ENCODE data around the gene LINGO1.

The LINGO1 gene

DNA sequence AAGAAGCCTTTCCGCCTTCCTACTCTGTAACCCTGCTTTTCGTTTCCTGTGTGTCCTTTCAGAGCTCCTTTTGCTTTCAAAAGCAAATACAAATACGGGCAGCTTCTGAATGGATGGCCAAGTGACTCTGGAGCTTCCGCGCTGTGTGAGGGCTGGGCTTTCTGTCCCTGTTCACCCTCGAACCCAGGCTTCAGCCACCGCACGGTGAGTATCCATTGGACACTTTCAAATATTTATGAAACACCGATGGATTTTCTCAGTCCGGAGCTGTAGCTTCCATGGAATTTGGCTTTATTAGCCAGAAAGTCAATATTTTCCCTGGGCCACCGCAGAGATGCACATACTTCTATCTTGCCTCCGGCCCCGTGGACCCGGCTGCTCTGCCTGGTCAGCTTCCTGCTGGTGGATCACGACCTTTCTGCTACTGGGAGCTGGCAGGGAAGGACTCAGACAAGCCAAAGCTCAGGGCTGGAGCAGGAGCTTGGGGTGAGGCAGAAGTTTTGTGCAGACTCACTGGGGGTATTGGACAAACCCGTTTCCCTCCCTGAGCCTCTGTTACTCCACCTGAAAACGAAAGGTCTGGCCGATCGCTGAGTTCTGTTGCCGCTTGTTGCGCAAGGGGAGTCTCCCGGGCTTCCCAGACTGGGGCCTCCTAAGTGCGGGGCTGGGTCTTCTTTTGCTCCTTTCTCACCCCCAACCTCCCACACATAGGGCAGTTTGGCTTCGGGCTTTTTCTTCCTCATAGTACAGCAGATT, 63.6 kb downstream of the LINGO1 start:
- DNase-seq, result no peak

- DNase-seq, result no peak
Measured at GRCh38 chr15:77568014-77568972, 64.4 kb downstream of the LINGO1 start.

DNA sequence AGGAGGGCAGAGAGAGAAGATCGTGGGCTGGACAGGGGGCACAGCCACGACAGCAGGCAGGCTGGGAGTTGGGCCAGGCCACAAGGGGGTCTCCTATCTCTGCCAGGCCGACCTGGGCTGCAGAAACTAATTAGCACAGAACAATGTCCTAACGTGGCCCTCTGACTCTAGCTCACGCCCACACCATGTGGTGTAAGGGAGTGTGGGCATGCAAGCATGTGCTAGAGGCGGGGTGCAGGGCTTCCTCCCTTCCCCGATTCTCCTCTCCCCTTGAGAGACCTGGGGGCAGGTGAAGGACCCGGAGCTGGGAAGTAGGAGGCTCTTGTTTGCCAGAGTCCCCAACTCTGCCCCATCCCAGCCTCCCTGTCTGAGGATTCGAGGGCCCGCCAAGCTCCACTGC, 65.5 kb downstream of the LINGO1 start:
- DNase-seq, result no peak

DNA sequence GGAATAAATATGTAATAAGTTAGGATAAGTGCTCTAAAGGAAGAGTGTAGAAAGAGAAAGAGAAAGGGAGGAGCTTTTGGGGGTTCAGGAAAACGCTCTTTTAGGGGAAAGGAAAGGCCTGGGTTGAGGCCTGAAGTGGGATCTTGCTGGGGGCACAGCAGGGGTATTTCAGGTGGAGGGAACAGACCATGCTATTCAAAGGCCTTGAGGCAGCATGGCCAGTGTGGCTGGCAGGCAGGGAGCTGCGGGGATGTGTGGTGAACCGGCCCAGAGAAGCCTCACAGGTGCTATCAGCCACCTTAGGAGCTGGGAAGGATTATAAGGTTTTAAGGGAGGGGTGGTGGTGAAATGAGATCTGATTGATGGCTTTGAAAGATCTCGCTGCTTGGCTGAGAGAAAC, 66.6 kb downstream of the LINGO1 start:
- DNase-seq, result no peak

DNA sequence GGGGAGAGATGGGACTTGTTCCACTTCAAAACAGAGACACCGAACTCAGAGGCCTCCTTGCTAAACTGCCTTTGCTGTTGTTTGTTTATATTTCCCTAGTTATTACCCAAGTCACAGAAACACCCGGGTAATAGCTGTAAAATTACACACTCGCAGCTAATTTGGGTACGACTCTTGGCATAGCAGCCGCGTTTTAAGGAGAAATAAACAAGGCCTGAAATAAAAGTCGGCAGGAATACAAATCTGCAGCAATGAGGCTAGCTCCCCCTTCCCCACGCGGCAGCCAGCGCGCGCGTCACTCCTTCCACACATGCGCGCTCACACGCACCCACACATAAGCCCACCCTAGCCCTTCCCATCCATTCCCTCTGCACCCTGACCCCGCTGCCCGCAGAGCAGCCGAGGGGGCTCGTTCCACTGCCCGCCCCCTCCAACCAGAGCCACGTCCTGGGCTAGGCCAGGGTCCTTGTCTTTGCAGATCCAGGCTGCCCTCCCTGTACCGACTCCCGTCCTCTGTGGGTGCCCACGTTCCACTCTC, 67.3 kb downstream of the LINGO1 start:
- no peak for DNase-seq

- no peak for DNase-seq
Measured at GRCh38 chr15:77564938-77565337, 67.8 kb downstream of the LINGO1 start.

GRCh38 chr15:77564341-77564740, 68.4 kb downstream of the LINGO1 start:
- no peak for DNase-seq

DNA sequence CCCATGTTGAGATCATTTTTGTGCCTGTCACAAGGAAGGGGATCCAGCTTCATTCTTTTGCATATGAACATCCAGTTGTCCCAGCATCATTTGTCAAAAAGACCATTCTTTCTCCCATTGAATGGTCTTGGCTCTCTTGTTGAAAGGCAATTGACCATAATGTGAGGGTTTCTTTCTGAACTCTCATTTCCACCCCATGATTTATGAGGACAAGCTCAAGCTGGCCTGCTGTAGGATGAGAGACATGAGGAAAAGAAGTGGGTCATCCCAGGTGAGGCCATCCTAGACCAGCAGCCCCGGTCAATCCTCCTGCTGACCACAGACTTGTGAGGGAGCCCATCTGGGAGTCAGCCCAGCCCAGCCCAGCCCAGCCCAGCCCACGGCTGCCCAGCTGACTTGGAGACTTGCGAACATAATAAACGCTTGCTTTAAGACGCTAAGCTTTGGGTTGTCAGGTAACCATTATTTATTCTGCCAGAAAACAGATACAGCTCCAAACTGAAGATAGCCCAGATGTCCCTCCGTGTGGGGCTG, 69.0 kb downstream of the LINGO1 start:
- no peak for DNase-seq

Data from cerebellar nuclear complex (tissue), 1 donor.